Hepatocyte (in vitro differentiated cells): ENCODE results near the gene GLYATL1B.

Experiments used
- CTCF ChIP-seq: fragments of 200-600 bp; sonication (generic); IDR thresholded peaks from 2 replicates; pipeline ENCODE4 v1.5.1; 2016; ENCODE audit warnings: antibody characterized with exemption, mild to moderate bottlenecking; ENCODE audit not compliant: poor library complexity
- EZH2 ChIP-seq: fragments of 200-600 bp; sonication (generic); IDR thresholded peaks from 2 replicates; pipeline ENCODE4 v1.6.1; 2016; ENCODE audit warnings: antibody characterized with exemption, mild to moderate bottlenecking, borderline replicate concordance
- EZH2phosphoT487 ChIP-seq: fragments of 200-600 bp; sonication (generic); IDR thresholded peaks from one replicate; pipeline ENCODE4 v1.6.1; 2018; ENCODE audit warnings: antibody characterized with exemption, mild to moderate bottlenecking, low read depth, moderate library complexity; ENCODE audit not compliant: unreplicated experiment, severe bottlenecking

DNA sequence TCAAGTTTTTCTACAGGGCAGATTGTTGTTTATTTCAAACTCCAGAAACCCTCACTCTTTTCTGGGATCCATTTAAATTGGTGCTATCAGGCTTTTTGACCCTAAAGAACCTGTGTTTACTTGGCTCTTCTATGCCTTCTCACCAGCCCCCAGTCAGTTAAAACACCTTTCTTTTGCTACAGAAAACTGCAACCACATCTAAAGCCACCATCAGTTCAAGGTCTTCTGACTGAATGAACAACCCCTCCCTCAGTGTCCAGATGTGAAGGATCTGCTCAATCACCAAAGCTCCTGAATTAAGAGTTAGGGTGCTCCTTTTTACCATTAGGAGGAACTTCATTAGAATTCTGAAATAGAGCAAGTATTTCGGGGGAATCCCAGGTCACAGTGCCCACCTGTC lies 7.0 kb upstream of the GLYATL1B start:
- TF ChIP-seq CTCF (no peak), EZH2phosphoT487 (no peak), EZH2 (no peak)
